K562 (cell line): Measurements from ENCODE around the gene TAF4. TPM values are rescaled to one million over a fixed set of nuclear protein-coding genes. Genes with fewer than 3 reads are reported as not detected.
"Not testable (repeated sequence)": the region's sequence is repeated elsewhere in the genome, so short reads cannot be mapped to it uniquely, and the experiment has no call there.

ENCODE experiments used
- ATAC-seq: fragments of 200-7000 bp; cut with Tn5 transposase; 3 replicates; pipeline ENCODE4 v1.9.1; 2020; ENCODE audit warnings: moderate library complexity
- BruUV-seq: library from RNA; stranded (reverse); fragments of 400-500 nt; replicated peaks from 2 replicates; lab custom pipeline; 2021; lab: Mats Ljungman, UMichigan
- CTCF ChIA-PET: fragments of 300-600 bp; formaldehyde crosslinking; extraction: SDS; loops from one replicate; lab custom pipeline; 2021; ENCODE audit warnings: low intra/inter-chr PET ratio; lab: Yijun Ruan, JAX
- POLR2A ChIA-PET: fragments of 300-600, 350-650 bp; sonication (Branson Sonifier 250); formaldehyde crosslinking; extraction: SDS; loops from one replicate; lab custom pipeline; 2021; ENCODE audit warnings: antibody characterized with exemption, inconsistent platforms; lab: Yijun Ruan, JAX
- DNase-seq, 4 experiments: peaks; one replicate each; pipeline versions ENCODE4 v3.0.0 to v3.0.0-alpha.2; 2011 to 2018; ENCODE audit warnings: low spot score in 3 of 4, mixed read lengths in 3 of 4; ENCODE audit errors: extremely low read depth in 1 of 4
- FAIRE-seq: peaks from 2 replicates; lab custom pipeline; 2011; peaks lifted over from hg19 to GRCh38; lab: Jason Lieb, UNC
- H2AFZ ChIP-seq: 2 replicates; pipeline ENCODE4 v1.6.0; 2011; ENCODE audit warnings: low read depth, low read length, control low read depth, inconsistent platforms
- H3K27ac ChIP-seq: fragments of 200-600 bp; 3 replicates; pipeline ENCODE4 v1.8.0; 2011; ENCODE audit warnings: low read depth, mild to moderate bottlenecking, control low read depth, inconsistent platforms, low read length, moderate library complexity, mixed read lengths; ENCODE audit errors: extremely low read depth
- H3K27me3 ChIP-seq, 2 experiments: fragments of 300-600 bp in 1 of 2; 2 replicates in 1 of 2; 3 replicates in 1 of 2; pipeline versions ENCODE4 v1.6.0 to v1.8.0; 2011; ENCODE audit warnings: inconsistent platforms in 2 of 2, low read length in 2 of 2, mild to moderate bottlenecking in 1 of 2, mixed read lengths in 1 of 2, moderate library complexity in 1 of 2; ENCODE audit not compliant: control insufficient read depth in 2 of 2, insufficient read depth in 2 of 2
- H3K36me3 ChIP-seq: fragments of 300-600 bp; 3 replicates; pipeline ENCODE4 v1.8.0; 2011; ENCODE audit warnings: mild to moderate bottlenecking, low read length, inconsistent platforms; ENCODE audit not compliant: control insufficient read depth, insufficient read depth
- H3K4me1 ChIP-seq, 2 experiments: fragments of 200-600 bp in 1 of 2; replicated peaks in 1 of 2; 2 replicates in 1 of 2; 3 replicates in 1 of 2; pipeline versions ENCODE4 v1.5.1 to v1.8.0; 2011; ENCODE audit warnings: inconsistent platforms in 2 of 2, low read length in 2 of 2, mild to moderate bottlenecking in 1 of 2, mixed read lengths in 1 of 2, moderate library complexity in 1 of 2; ENCODE audit not compliant: control insufficient read depth in 2 of 2, insufficient read depth in 2 of 2
- H3K4me2 ChIP-seq: 2 replicates; pipeline ENCODE4 v1.6.1; 2011; ENCODE audit warnings: low read length, control low read depth, inconsistent platforms, mixed read lengths; ENCODE audit not compliant: insufficient read depth
- H3K4me3 ChIP-seq: fragments of 200-600 bp; sonication (generic), shearing (Covaris generic); 2 replicates; pipeline ENCODE4 v1.5.1; 2016; ENCODE audit warnings: control low read depth, inconsistent platforms
- H3K79me2 ChIP-seq: fragments of 200-600 bp; 3 replicates; pipeline ENCODE4 v1.8.0; 2011; ENCODE audit warnings: low read length, inconsistent platforms; ENCODE audit not compliant: control insufficient read depth, insufficient read depth
- H3K9ac ChIP-seq, 2 experiments: 2 replicates each; pipeline versions ENCODE4 v1.6.0 to v1.6.1; 2011; ENCODE audit warnings: low read depth in 2 of 2, low read length in 2 of 2, control low read depth in 1 of 2, inconsistent platforms in 1 of 2, mild to moderate bottlenecking in 1 of 2, mixed read lengths in 1 of 2; ENCODE audit not compliant: insufficient read depth in 1 of 2
- H3K9me1 ChIP-seq: one replicate; pipeline ENCODE4 v1.6.0; 2011; ENCODE audit warnings: inconsistent platforms, mild to moderate bottlenecking, low read length, moderate library complexity; ENCODE audit not compliant: control insufficient read depth, insufficient read depth
- H3K9me3 ChIP-seq: replicated peaks from 2 replicates; pipeline ENCODE4 v1.5.1; 2011; ENCODE audit warnings: low read depth, low read length, inconsistent platforms; ENCODE audit not compliant: control insufficient read depth, insufficient read depth
- H4K20me1 ChIP-seq: replicated peaks from 2 replicates; pipeline ENCODE4 v1.6.1; 2011; ENCODE audit warnings: low read length, inconsistent platforms, mixed read lengths; ENCODE audit not compliant: control insufficient read depth, insufficient read depth
- HDAC2 ChIP-seq: fragments of 450-650 bp; IDR thresholded peaks from 2 replicates; pipeline ENCODE4 v1.6.1; 2016; ENCODE audit warnings: mild to moderate bottlenecking
- HEY1 ChIP-seq: fragments of 250-450 bp; sonication (Bioruptor Pico); IDR thresholded peaks from 2 replicates; pipeline ENCODE4 v1.5.0; 2020; ENCODE audit warnings: mild to moderate bottlenecking, moderate library complexity, borderline replicate concordance
- HMGN3 ChIP-seq: IDR thresholded peaks from 2 replicates; pipeline ENCODE4 v1.6.1; 2011; ENCODE audit warnings: borderline replicate concordance, low read depth, mild to moderate bottlenecking, mixed read lengths, low read length; ENCODE audit not compliant: insufficient read length; ENCODE audit errors: extremely low read depth
- IRF2 ChIP-seq: sonication (generic); formaldehyde crosslinking; IDR thresholded peaks from 2 replicates; pipeline ENCODE4 v1.8.1; 2022; ENCODE audit warnings: mild to moderate bottlenecking, missing genetic modification reagents
- MAFG ChIP-seq: fragments of 450-650 bp; conservative IDR thresholded peaks from 2 replicates; pipeline ENCODE4 v1.6.1; 2016; ENCODE audit warnings: missing genetic modification characterization, missing compliant biosample characterization
- SMAD4 ChIP-seq: fragments of 250-450 bp; sonication (Bioruptor Pico); conservative IDR thresholded peaks from 2 replicates; pipeline ENCODE4 v1.8.0; 2021; ENCODE audit warnings: inconsistent platforms, mild to moderate bottlenecking, moderate library complexity
- XRCC4 ChIP-seq: IDR thresholded peaks from one replicate; pipeline ENCODE4 v1.6.1; 2011; ENCODE audit not compliant: insufficient read depth, insufficient read length; ENCODE audit errors: extremely low read depth
- ZNF224 ChIP-seq: sonication (generic); formaldehyde crosslinking; IDR thresholded peaks from 2 replicates; pipeline ENCODE4 v1.8.0; 2022; ENCODE audit warnings: mild to moderate bottlenecking, missing genetic modification reagents
- ZNF316 ChIP-seq: fragments of 450-650 bp; IDR thresholded peaks from 2 replicates; pipeline ENCODE4 v1.6.1; 2016
- WGBS: fragments of 100-300 bp; shearing (Covaris generic); methylation state at CpG from one replicate; pipeline ENCODE4 v1.1.6; 2016; ENCODE audit warnings: low coverage, mixed read lengths; ENCODE audit not compliant: insufficient coverage; ENCODE audit errors: missing lambda C conversion rate; 5-methylcytosine and 5-hydroxymethylcytosine counted together
- in situ Hi-C: fragments of 300-500 bp; cut with MboI; formaldehyde crosslinking; loops from 4 replicates; pipeline ENCODE4 v1.15.0; 2018; ENCODE audit warnings: inconsistent platforms, mixed read lengths
- intact Hi-C: fragments of 100-400 bp; cut with micrococcal nuclease; formaldehyde crosslinking; loops from 2 replicates; pipeline ENCODE4 v1.14.2; 2022
- polyA plus RNA-seq, 8 experiments: library from polyadenylated mRNA; depleted of rRNA in 4 of 8; stranded (reverse) in 5 of 8; unstranded in 3 of 8; fragments of >200 nt; fragmentation: Nextera tagmentation in 2 of 8; fragmentation: Illumina TruSeq in 1 of 8; extraction: Ambion mirVana in 2 of 8; extraction: Trizol in 1 of 8; gene quantifications; 2 replicates each; pipeline versions ENCODE4 v1.2.1 to v1.2.3, GENCODE V29; 2011 to 2014; ENCODE audit warnings: inconsistent platforms in 1 of 8, missing spikeins in 1 of 8
- total RNA-seq, 7 experiments: library from RNA; depleted of rRNA in 6 of 7; stranded (reverse); fragments of >200 nt in 6 of 7; fragmentation: Illumina TruSeq in 2 of 7; extraction: Trizol in 2 of 7; gene quantifications; 2 replicates each; pipeline versions ENCODE4 v1.2.1 to v1.2.3, GENCODE V29; 2011 to 2021; ENCODE audit warnings: low replicate concordance in 1 of 7
- TF ChIP-seq, protein P1 (sequence below): sonication (generic); formaldehyde crosslinking; IDR thresholded peaks from 2 replicates; pipeline ENCODE4 v1.8.0; 2023; ENCODE audit warnings: missing genetic modification reagents, mild to moderate bottlenecking, borderline replicate concordance
- TF ChIP-seq, protein P2 (sequence below): fragments of 250-450 bp; sonication (Bioruptor Pico); IDR thresholded peaks from 2 replicates; pipeline ENCODE4 v1.6.1; 2021; ENCODE audit warnings: mild to moderate bottlenecking

The TAF4 gene
- total and polyA plus RNA-seq, 9 of the 15 experiments (the other 6 are each of a cell fraction or from before 2014, with no cell fraction given) = 0.44 to 28.3 (median 5.6) TPM

DNA sequence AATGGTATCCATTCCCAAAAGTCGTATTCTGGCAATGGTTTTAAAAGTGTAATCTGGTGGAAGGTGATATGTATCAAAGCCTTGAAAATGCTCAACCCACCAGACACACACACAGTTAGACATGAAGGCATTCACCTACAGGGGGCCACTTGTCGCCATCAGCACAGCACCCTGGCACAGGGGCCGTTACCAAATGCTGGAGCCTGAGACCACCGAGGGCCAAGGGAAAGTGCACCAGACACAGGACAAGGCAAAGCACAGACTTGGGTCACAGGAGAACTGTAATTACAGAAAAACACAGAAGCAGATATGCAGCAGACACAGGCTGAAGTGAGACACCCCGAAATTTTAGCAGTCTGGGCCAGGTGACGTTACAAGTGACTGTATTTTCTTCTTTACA, 9.3 kb downstream of the TAF4 start:
- Histone ChIP-seq H2AFZ (no peak overlapping the region), H3K9ac (no peak overlapping the region), H3K4me2 (no peak overlapping the region), H3K36me3 (peaks cover 17% of the 10 kb centered on the region; the same call in 2 of the 3 replicates), H3K27ac (no peak overlapping the region), H3K4me3 (no peak overlapping the region), H3K9me3 (no peaks in the 10 kb centered on the region), H3K27me3 (no peaks in the 10 kb centered on the region), H3K9me1 (peaks cover 10% of the 10 kb centered on the region), H4K20me1 (peaks cover 22% of the 10 kb centered on the region)
- DNase-seq (peak in 1 of 4 experiments; percentile 3), ATAC-seq (no peak), FAIRE-seq (no peak)
- no TSS peak for BruUV-seq
- 98% methylated on average over 6 of the region's 6 CpGs for WGBS
- intact Hi-C loops = no loop called here
- CTCF ChIA-PET = no interaction called here
- TF ChIP-seq SMAD4 (CRISPR knock-in tag) (no peak), HMGN3 (no peak), ZNF316 (no peak), MAFG (tag) (no peak), IRF2 (no peak), HDAC2 (no peak), HEY1 (CRISPR knock-in tag) (no peak), XRCC4 (no peak), ZNF224 (CRISPR knock-in tag) (no peak)
- TF ChIP-seq, protein P1, sequence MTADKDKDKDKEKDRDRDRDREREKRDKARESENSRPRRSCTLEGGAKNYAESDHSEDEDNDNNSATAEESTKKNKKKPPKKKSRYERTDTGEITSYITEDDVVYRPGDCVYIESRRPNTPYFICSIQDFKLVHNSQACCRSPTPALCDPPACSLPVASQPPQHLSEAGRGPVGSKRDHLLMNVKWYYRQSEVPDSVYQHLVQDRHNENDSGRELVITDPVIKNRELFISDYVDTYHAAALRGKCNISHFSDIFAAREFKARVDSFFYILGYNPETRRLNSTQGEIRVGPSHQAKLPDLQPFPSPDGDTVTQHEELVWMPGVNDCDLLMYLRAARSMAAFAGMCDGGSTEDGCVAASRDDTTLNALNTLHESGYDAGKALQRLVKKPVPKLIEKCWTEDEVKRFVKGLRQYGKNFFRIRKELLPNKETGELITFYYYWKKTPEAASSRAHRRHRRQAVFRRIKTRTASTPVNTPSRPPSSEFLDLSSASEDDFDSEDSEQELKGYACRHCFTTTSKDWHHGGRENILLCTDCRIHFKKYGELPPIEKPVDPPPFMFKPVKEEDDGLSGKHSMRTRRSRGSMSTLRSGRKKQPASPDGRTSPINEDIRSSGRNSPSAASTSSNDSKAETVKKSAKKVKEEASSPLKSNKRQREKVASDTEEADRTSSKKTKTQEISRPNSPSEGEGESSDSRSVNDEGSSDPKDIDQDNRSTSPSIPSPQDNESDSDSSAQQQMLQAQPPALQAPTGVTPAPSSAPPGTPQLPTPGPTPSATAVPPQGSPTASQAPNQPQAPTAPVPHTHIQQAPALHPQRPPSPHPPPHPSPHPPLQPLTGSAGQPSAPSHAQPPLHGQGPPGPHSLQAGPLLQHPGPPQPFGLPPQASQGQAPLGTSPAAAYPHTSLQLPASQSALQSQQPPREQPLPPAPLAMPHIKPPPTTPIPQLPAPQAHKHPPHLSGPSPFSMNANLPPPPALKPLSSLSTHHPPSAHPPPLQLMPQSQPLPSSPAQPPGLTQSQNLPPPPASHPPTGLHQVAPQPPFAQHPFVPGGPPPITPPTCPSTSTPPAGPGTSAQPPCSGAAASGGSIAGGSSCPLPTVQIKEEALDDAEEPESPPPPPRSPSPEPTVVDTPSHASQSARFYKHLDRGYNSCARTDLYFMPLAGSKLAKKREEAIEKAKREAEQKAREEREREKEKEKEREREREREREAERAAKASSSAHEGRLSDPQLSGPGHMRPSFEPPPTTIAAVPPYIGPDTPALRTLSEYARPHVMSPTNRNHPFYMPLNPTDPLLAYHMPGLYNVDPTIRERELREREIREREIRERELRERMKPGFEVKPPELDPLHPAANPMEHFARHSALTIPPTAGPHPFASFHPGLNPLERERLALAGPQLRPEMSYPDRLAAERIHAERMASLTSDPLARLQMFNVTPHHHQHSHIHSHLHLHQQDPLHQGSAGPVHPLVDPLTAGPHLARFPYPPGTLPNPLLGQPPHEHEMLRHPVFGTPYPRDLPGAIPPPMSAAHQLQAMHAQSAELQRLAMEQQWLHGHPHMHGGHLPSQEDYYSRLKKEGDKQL = no peak
- TF ChIP-seq, protein P2, sequence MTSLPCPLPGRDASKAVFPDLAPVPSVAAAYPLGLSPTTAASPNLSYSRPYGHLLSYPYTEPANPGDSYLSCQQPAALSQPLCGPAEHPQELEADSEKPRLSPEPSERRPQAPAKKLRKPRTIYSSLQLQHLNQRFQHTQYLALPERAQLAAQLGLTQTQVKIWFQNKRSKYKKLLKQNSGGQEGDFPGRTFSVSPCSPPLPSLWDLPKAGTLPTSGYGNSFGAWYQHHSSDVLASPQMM (CRISPR knock-in tag) = no peak
- TF ChIP-seq, all 486 proteins: peak for 0
- Histone ChIP-seq H3K4me1 (peaks cover 0 to 44% of the 10 kb centered on the region in 2 experiments; a peak in 2 of 5 replicates), H3K79me2 (peaks cover 78% of the 10 kb centered on the region)
- in situ Hi-C loops = no loop called here
- POLR2A ChIA-PET = no interaction called here

DNA sequence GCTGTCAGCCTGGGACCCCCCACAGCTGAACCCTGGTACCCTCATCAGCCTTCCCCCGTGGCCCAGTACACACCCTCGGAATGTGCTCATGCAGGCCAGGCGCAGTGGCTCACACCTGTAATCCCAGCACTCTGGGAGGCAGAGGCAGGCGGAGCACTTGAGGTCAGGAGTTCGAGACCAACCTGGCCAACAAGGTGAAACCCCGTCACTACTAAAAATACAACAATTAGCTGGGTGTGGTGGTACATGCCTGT, 9.9 kb downstream of the TAF4 start:
- in situ Hi-C loops, H3K27ac ChIP-seq, H3K9ac ChIP-seq, H3K4me2 ChIP-seq, H2AFZ ChIP-seq, intact Hi-C loops, ATAC-seq, H3K4me3 ChIP-seq, BruUV-seq, DNase-seq, CTCF ChIA-PET, POLR2A ChIA-PET, H3K9me3 ChIP-seq, H3K27me3 ChIP-seq, FAIRE-seq: not testable (repeated sequence)
- H3K36me3 ChIP-seq = peaks cover 13% of the 10 kb centered on the region; the same call in 2 of the 3 replicates
- H3K9me1 ChIP-seq = peaks cover 11% of the 10 kb centered on the region
- 96% methylated on average over 6 of the region's 6 CpGs for WGBS
- H3K79me2 ChIP-seq = peaks cover 78% of the 10 kb centered on the region
- H3K4me1 ChIP-seq = peaks cover 0 to 46% of the 10 kb centered on the region in 2 experiments; a peak in 2 of 5 replicates
- H4K20me1 ChIP-seq = peaks cover 26% of the 10 kb centered on the region
